Measurements from ENCODE around the gene DCAF6.

DNA sequence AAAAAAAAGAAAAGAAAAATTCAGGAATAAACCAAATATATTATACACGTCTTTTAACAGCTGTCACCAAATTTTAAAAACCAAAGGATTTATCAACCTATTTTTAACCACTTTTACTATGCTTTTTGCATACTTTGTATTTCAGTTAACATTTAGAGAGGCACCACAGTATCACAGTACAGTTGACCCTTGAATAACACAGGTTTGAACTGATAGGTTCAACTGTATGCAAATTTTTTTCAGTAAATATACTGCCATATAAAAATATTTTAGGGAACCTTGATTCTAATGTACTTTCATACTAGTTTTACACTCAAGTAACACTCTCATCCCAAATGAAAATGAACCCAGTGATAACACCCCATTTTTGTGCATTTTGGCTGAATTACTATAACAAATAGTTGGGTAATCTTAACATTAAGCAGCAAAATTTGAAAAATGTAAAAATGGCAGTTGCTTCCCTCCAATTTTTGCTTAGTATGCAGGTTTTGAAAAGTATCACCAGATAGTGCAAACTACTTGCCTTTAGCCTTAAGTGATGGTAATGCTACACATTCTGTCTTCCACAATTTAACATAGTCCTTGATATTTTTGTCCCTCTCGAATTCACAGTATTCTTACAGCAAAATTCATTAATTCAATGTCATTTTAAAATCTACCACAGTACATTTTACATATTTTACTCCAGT, 11.8 kb upstream of the DCAF6 start:
- TF ChIP-seq POLR2A (IDR thresholded peaks at IDR 0.05) (no peak), CTCF (IDR thresholded peaks at IDR 0.05) (no peak), POLR2AphosphoS5 (IDR thresholded peaks at IDR 0.05) (no peak)
